Breast epithelium (tissue), 3 donors: ENCODE results near the gene GNLY.

Source experiments
- POLR2AphosphoS5 ChIP-seq, 3 donors: sonication (generic); formaldehyde crosslinking; IDR thresholded peaks; one replicate each; pipeline ENCODE4 v1.6.1; 2017; ENCODE audit warnings: antibody characterized with exemption in 3 of 3
- TF ChIP-seq, protein P1 (sequence below), 3 donors: fragments of 450-650 bp; IDR thresholded peaks; one replicate each; pipeline ENCODE4 v1.5.1; 2016 to 2017; ENCODE audit warnings: antibody characterized with exemption in 3 of 3, mild to moderate bottlenecking in 3 of 3, moderate library complexity in 3 of 3

GRCh38 chr2:85665264-85665937 lies 28.8 kb upstream of the GNLY start:
- TF ChIP-seq, protein P1, sequence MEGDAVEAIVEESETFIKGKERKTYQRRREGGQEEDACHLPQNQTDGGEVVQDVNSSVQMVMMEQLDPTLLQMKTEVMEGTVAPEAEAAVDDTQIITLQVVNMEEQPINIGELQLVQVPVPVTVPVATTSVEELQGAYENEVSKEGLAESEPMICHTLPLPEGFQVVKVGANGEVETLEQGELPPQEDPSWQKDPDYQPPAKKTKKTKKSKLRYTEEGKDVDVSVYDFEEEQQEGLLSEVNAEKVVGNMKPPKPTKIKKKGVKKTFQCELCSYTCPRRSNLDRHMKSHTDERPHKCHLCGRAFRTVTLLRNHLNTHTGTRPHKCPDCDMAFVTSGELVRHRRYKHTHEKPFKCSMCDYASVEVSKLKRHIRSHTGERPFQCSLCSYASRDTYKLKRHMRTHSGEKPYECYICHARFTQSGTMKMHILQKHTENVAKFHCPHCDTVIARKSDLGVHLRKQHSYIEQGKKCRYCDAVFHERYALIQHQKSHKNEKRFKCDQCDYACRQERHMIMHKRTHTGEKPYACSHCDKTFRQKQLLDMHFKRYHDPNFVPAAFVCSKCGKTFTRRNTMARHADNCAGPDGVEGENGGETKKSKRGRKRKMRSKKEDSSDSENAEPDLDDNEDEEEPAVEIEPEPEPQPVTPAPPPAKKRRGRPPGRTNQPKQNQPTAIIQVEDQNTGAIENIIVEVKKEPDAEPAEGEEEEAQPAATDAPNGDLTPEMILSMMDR (IDR thresholded peaks at IDR 0.05): no peak
- no peak for TF ChIP-seq POLR2AphosphoS5 (IDR thresholded peaks at IDR 0.05)
